ENCODE data around the gene HCFC1R1.

GRCh38 chr16:3070608-3071111 lies 46.9 kb upstream of the HCFC1R1 start:
- TF ChIP-seq CTCF (IDR thresholded peaks at IDR 0.05; ENCODE audit: poor library complexity) (no peak), EZH2 (IDR thresholded peaks at IDR 0.05; ENCODE audit: borderline replicate concordance) (no peak)

All from hepatocyte (in vitro differentiated cells).